Fibroblast of lung (primary cell): ENCODE results near the gene RBL1. TPM values are rescaled to one million over a fixed set of nuclear protein-coding genes. Genes with fewer than 3 reads are reported as not detected.

Experiments
- DNase-seq, 2 donors: peaks; one replicate each; pipeline versions ENCODE4 v3.0.0 to v3.0.0-alpha.2; 2010; ENCODE audit warnings: low read depth in 2 of 2
- H2AFZ ChIP-seq: 2 replicates; pipeline ENCODE4 v1.5.1; 2012; ENCODE audit warnings: low read length, control low read depth, inconsistent platforms
- H3K27ac ChIP-seq: 2 replicates; pipeline ENCODE4 v1.5.1; 2011; ENCODE audit warnings: low read length, control low read depth; ENCODE audit not compliant: insufficient read depth
- H3K27me3 ChIP-seq: 2 replicates; pipeline ENCODE4 v1.5.1; 2011; ENCODE audit warnings: mild to moderate bottlenecking, low read length; ENCODE audit not compliant: control insufficient read depth, insufficient read depth
- H3K36me3 ChIP-seq: 2 replicates; pipeline ENCODE4 v1.5.1; 2011; ENCODE audit warnings: low read length; ENCODE audit not compliant: control insufficient read depth, insufficient read depth
- H3K4me1 ChIP-seq: 2 replicates; pipeline ENCODE4 v1.5.1; 2011; ENCODE audit warnings: low read length; ENCODE audit not compliant: control insufficient read depth, insufficient read depth; ENCODE audit errors: extremely low read depth
- H3K4me2 ChIP-seq: 2 replicates; pipeline ENCODE4 v1.5.1; 2011; ENCODE audit warnings: low read length, control low read depth; ENCODE audit not compliant: insufficient read depth; ENCODE audit errors: extremely low read depth
- H3K4me3 ChIP-seq, 4 experiments: fragments of 200-600 bp in 1 of 4; sonication (generic) in 1 of 4; replicated peaks in 1 of 4; 2 replicates each; pipeline ENCODE4 v1.5.1; 2011 to 2016; ENCODE audit warnings: low read length in 4 of 4, low read depth in 3 of 4, mild to moderate bottlenecking in 3 of 4, control low read depth in 2 of 4, inconsistent platforms in 1 of 4, mixed read lengths in 1 of 4; ENCODE audit not compliant: insufficient read depth in 1 of 4; ENCODE audit errors: control extremely low read depth in 1 of 4
- H3K79me2 ChIP-seq: 2 replicates; pipeline ENCODE4 v1.5.1; 2012; ENCODE audit warnings: mild to moderate bottlenecking, low read length, inconsistent platforms; ENCODE audit not compliant: control insufficient read depth, insufficient read depth
- H3K9ac ChIP-seq: 2 replicates; pipeline ENCODE4 v1.5.1; 2011; ENCODE audit warnings: mild to moderate bottlenecking, low read length, control low read depth; ENCODE audit not compliant: insufficient read depth
- H3K9me3 ChIP-seq: 2 replicates; pipeline ENCODE4 v1.5.1; 2012; ENCODE audit warnings: low read depth, low read length; ENCODE audit not compliant: control insufficient read depth, insufficient read depth
- H4K20me1 ChIP-seq: 2 replicates; pipeline ENCODE4 v1.5.1; 2011; ENCODE audit warnings: low read length; ENCODE audit not compliant: control insufficient read depth, insufficient read depth; ENCODE audit errors: extremely low read depth
- EZH2 ChIP-seq: IDR thresholded peaks from 2 replicates; pipeline ENCODE4 v1.5.1; 2012; ENCODE audit warnings: low read length, control low read depth, mild to moderate bottlenecking; ENCODE audit errors: missing control alignments
- polyA plus RNA-seq, 2 donors: library from polyadenylated mRNA; depleted of rRNA in 1 of 2; stranded (reverse) in 1 of 2; unstranded in 1 of 2; fragments of >200 nt; gene quantifications; 2 replicates each; pipeline ENCODE4 v1.2.1, GENCODE V29; 2011 to 2012; ENCODE audit warnings: missing spikeins in 1 of 2
- total RNA-seq: library from RNA; depleted of rRNA; stranded (reverse); fragments of >200 nt; gene quantifications from 2 replicates; pipeline ENCODE4 v1.2.1, GENCODE V29; 2014
- TF ChIP-seq, protein P1 (sequence below), 2 donors: IDR thresholded peaks in 1 of 2; conservative IDR thresholded peaks in 1 of 2; 1 replicate in 1 of 2; 2 replicates in 1 of 2; pipeline ENCODE4 v1.5.1; 2011 to 2012; ENCODE audit warnings: low read length in 2 of 2, control low read depth in 1 of 2, inconsistent platforms in 1 of 2, low read depth in 1 of 2, mild to moderate bottlenecking in 1 of 2

RBL1 gene
- total and polyA plus RNA-seq, 2 donors (not counting 1 experiment from before 2014, with no cell fraction given): 6.9 to 9.1 TPM

DNA sequence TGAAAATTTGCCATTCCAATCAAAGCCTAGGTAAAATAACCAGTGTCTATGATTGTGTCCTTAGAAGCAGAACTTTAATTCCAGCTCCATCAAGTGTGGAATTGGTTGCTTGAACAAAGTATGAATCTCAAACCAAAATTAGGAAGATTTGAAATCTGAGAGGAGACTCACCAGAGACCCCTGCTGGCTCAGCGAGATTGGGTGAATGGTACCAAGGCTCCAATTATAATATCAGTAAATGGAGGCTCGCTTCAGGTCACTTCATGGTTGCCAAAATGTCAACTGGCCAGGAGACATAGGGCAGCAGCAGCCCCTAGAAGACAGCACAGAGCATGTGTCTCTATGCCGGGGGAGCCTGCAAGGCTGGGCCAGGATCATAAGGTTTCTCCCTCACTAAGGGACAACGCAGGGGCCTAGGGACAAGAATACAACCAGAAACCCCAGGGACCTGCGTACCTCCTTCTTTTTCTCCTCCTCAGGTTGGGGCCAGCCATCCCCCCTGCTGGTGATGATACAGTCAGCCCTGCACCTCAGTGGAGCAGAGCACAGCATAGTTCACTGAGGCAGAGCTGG is 14.0 kb downstream of the RBL1 start:
- no peak overlapping the region for H3K27ac ChIP-seq
- TF ChIP-seq, protein P1, sequence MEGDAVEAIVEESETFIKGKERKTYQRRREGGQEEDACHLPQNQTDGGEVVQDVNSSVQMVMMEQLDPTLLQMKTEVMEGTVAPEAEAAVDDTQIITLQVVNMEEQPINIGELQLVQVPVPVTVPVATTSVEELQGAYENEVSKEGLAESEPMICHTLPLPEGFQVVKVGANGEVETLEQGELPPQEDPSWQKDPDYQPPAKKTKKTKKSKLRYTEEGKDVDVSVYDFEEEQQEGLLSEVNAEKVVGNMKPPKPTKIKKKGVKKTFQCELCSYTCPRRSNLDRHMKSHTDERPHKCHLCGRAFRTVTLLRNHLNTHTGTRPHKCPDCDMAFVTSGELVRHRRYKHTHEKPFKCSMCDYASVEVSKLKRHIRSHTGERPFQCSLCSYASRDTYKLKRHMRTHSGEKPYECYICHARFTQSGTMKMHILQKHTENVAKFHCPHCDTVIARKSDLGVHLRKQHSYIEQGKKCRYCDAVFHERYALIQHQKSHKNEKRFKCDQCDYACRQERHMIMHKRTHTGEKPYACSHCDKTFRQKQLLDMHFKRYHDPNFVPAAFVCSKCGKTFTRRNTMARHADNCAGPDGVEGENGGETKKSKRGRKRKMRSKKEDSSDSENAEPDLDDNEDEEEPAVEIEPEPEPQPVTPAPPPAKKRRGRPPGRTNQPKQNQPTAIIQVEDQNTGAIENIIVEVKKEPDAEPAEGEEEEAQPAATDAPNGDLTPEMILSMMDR (conservative IDR thresholded peaks at IDR 0.05 in 1 of 2, IDR thresholded peaks at IDR 0.05 in 1 of 2; ENCODE audit: low read depth in 1 of 2, low read length in 2 of 2): peak; percentile 29 to 58
- no peak for TF ChIP-seq EZH2
- DNase-seq: peak in 1 of 2 donors; percentile 6
- no peaks in the 10 kb centered on the region for H3K27me3 ChIP-seq
- no peaks in the 10 kb centered on the region for H3K4me1 ChIP-seq
- no peaks in the 10 kb centered on the region for H4K20me1 ChIP-seq
- peaks cover 12% of the 10 kb centered on the region for H3K79me2 ChIP-seq
- H3K9ac ChIP-seq: no peak overlapping the region
- no peaks in the 10 kb centered on the region for H3K9me3 ChIP-seq
- no peak overlapping the region for H3K4me3 ChIP-seq
- H3K4me2 ChIP-seq: no peak overlapping the region
- no peak overlapping the region for H2AFZ ChIP-seq
- no peaks in the 10 kb centered on the region for H3K36me3 ChIP-seq

DNA sequence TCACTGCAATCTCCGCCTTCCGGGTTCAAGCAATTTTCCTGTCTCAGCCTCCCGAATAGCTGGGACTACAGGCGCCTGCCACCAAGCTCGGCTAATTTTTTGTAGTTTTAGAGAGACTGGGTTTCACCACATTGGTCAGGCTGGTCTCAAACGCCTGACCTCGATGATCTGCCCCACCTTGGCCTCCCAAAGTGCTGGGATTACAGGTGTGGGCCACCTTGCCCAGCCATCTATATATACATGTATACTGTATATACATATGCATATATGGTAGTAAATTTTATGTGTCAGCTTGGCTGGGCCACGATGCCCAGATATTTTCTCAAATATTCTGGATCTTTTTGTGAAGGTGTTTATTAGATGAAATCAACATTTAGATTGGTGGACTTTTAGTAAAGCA is 18.8 kb downstream of the RBL1 start:
- no peak overlapping the region for H2AFZ ChIP-seq
- H3K36me3 ChIP-seq: no peaks in the 10 kb centered on the region
- H3K9ac ChIP-seq: no peak overlapping the region
- H3K79me2 ChIP-seq: peaks cover 12% of the 10 kb centered on the region
- H3K27me3 ChIP-seq: no peaks in the 10 kb centered on the region
- H3K4me2 ChIP-seq: no peak overlapping the region
- no peaks in the 10 kb centered on the region for H3K4me1 ChIP-seq
- DNase-seq: no peak
- TF ChIP-seq, protein P1 (conservative IDR thresholded peaks at IDR 0.05 in 1 of 2, IDR thresholded peaks at IDR 0.05 in 1 of 2; ENCODE audit: low read depth in 1 of 2, low read length in 2 of 2): no peak
- no peak for TF ChIP-seq EZH2
- H3K27ac ChIP-seq: no peak overlapping the region
- H4K20me1 ChIP-seq: no peaks in the 10 kb centered on the region
- no peak overlapping the region for H3K4me3 ChIP-seq
- no peaks in the 10 kb centered on the region for H3K9me3 ChIP-seq

DNA sequence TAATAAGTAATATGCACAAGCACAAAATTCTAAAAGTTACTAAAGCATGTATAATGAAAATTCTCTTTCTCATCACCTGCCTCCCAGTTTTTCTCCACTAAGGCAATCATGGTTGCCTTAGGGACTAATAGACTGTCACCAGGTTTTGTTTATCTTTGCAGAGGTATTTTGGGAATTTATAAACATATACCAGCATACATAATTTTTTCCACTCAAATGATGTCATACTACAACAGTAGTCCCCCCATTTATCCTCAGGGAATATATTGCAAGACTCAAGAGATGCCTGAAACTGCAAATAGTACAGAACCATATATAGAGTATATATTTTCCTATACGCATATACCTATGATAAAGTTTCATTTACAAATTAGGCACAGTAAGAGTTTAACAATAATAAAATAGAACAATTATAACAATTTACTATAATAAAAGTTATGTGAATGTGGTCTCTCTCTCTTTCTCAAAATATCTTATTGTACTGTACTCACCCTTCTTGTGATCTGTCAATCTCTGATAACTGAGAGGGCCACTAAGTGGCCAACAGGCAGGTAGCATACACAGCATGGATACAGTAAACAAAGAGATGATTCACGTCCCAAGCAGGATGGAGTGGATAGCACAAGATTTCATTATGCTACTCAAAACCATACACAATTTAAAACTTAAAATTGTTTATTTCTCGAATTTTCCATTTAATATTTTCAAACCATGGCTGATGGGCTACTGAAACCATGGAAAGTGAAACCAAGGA is 19.7 kb downstream of the RBL1 start:
- Histone ChIP-seq H3K4me2 (peak overlapping the region; percentile 33), H3K9me3 (no peaks in the 10 kb centered on the region), H3K9ac (no peak overlapping the region), H3K36me3 (no peaks in the 10 kb centered on the region), H3K27me3 (no peaks in the 10 kb centered on the region), H3K4me3 (no peak overlapping the region), H3K4me1 (no peaks in the 10 kb centered on the region), H3K79me2 (peaks cover 10% of the 10 kb centered on the region), H4K20me1 (no peaks in the 10 kb centered on the region), H2AFZ (no peak overlapping the region), H3K27ac (no peak overlapping the region)
- no peak for TF ChIP-seq EZH2
- TF ChIP-seq, protein P1 (conservative IDR thresholded peaks at IDR 0.05 in 1 of 2, IDR thresholded peaks at IDR 0.05 in 1 of 2; ENCODE audit: low read depth in 1 of 2, low read length in 2 of 2): no peak
- DNase-seq: peak in 1 of 2 donors; percentile 16
